Lower leg skin (tissue), 4 donors: ENCODE data around the gene MGRN1. TPM values are rescaled to one million over a fixed set of nuclear protein-coding genes. Genes with fewer than 3 reads are reported as not detected.

ENCODE experiments used
- DNase-seq, 2 donors: peaks; one replicate each; pipeline ENCODE4 v3.0.0-alpha.2; 2019; ENCODE audit warnings: low spot score in 2 of 2
- H3K4me3 ChIP-seq: fragments of 200-600 bp; sonication (generic); 2 replicates; pipeline ENCODE4 v1.5.1; 2017; ENCODE audit warnings: mild to moderate bottlenecking, low read depth; ENCODE audit not compliant: poor library complexity, severe bottlenecking
- CTCF ChIP-seq, 3 donors: fragments of 450-650 bp; IDR thresholded peaks; one replicate each; pipeline ENCODE4 v1.5.1; 2016; ENCODE audit warnings: antibody characterized with exemption in 3 of 3, mild to moderate bottlenecking in 3 of 3, moderate library complexity in 2 of 3
- POLR2A ChIP-seq, 2 donors: fragments of 450-650 bp; IDR thresholded peaks; one replicate each; pipeline ENCODE4 v1.6.1; 2016 to 2017; ENCODE audit warnings: antibody characterized with exemption in 2 of 2, mild to moderate bottlenecking in 1 of 2, moderate library complexity in 1 of 2
- WGBS, 2 donors: methylation state at CpG; one replicate each; pipeline ENCODE4 v1.1.5; 2018; 5-methylcytosine and 5-hydroxymethylcytosine counted together
- intact Hi-C: fragments of 100-400 bp; cut with DNase I; formaldehyde crosslinking; loops from one replicate; pipeline ENCODE4 v1.15.0; 2023; ENCODE audit warnings: low total_unique reads
- total RNA-seq, 4 donors: library from RNA; depleted of rRNA; stranded (reverse); fragments of >200 nt; gene quantifications; one replicate each; pipeline ENCODE4 v1.1.0, GENCODE V29; 2016

The MGRN1 gene
- total RNA-seq, 4 donors from 2014 or later = 35.3 to 53.4 (median 40.1) TPM

- 0% methylated on average over 23 to 44 of the region's 91 CpGs for WGBS, 2 donors
- intact Hi-C loops = no loop called here
- DNase-seq = peak; percentile 95 to 99
- TF ChIP-seq POLR2A (IDR thresholded peaks at IDR 0.05) = no peak
- no peak for TF ChIP-seq CTCF (IDR thresholded peaks at IDR 0.05)
- H3K4me3 ChIP-seq = peak within 1 kb of the TSS; percentile 91
Measured at GRCh38 chr16:4693296-4693955, 68.8 kb downstream of the MGRN1 start, which contains the start of gene NUDT16L1. Gene NUDT16L1 (plus strand): TSS chr16:4693562. CDS start chr16:4693727, 165 bp downstream.

GRCh38 chr16:4693956-4694641 lies 69.5 kb downstream of the MGRN1 start:
- peak in 1 of 2 donors; percentile 90 for DNase-seq
- 4 to 6% methylated on average over 13 to 25 of the region's 54 CpGs for WGBS, 2 donors
- TF ChIP-seq POLR2A (IDR thresholded peaks at IDR 0.05) = no peak
- no peak for TF ChIP-seq CTCF (IDR thresholded peaks at IDR 0.05)
- H3K4me3 ChIP-seq = peak overlapping the region; percentile 91
- intact Hi-C loops = no loop called here

GRCh38 chr16:4694642-4695451 lies 70.2 kb downstream of the MGRN1 start:
- TF ChIP-seq POLR2A (IDR thresholded peaks at IDR 0.05) (no peak), CTCF (IDR thresholded peaks at IDR 0.05) (no peak)
- WGBS, 2 donors = 36 to 55% methylated on average over 11 to 21 of the region's 26 CpGs
- no peak overlapping the region for H3K4me3 ChIP-seq
- DNase-seq = peak in 1 of 2 donors; percentile 83
- intact Hi-C loops = no loop called here

GRCh38 chr16:4695473-4696171 lies 71.0 kb downstream of the MGRN1 start:
- intact Hi-C loops = no loop called here
- TF ChIP-seq POLR2A (IDR thresholded peaks at IDR 0.05) (no peak), CTCF (IDR thresholded peaks at IDR 0.05) (no peak)
- H3K4me3 ChIP-seq = no peak overlapping the region
- 56 to 63% methylated on average over 12 of the region's 12 CpGs for WGBS, 2 donors
- DNase-seq = peak in 1 of 2 donors; percentile 85

- H3K4me3 ChIP-seq = no peak overlapping the region
- peak in 1 of 2 donors; percentile 88 for DNase-seq
- intact Hi-C loops = no loop called here
- TF ChIP-seq POLR2A (IDR thresholded peaks at IDR 0.05) = no peak
- no peak for TF ChIP-seq CTCF (IDR thresholded peaks at IDR 0.05)
- WGBS, 2 donors = 53 to 54% methylated on average over 13 to 19 of the region's 19 CpGs
Measured at GRCh38 chr16:4696172-4696904, 71.7 kb downstream of the MGRN1 start.
